CD4-positive, alpha-beta T cell (primary cell): Measurements from ENCODE around the gene RC3H2. TPM values are rescaled to one million over a fixed set of nuclear protein-coding genes. Genes with fewer than 3 reads are reported as not detected.

Experiments
- ATAC-seq: fragments of 200-7000 bp; cut with Tn5 transposase; one replicate; pipeline ENCODE4 v1.10.0; 2022; ENCODE audit warnings: mild to moderate bottlenecking; ENCODE audit not compliant: poor library complexity
- CTCF ChIA-PET: fragments of 350-600 bp; sonication (Branson Sonifier 250); formaldehyde crosslinking; loops from one replicate; lab custom pipeline; 2021; ENCODE audit warnings: antibody characterized with exemption, inconsistent platforms; lab: Charles Lee
- POLR2A ChIA-PET: fragments of 350-600 bp; sonication (Branson Sonifier 250); formaldehyde crosslinking; loops from one replicate; lab custom pipeline; 2021; ENCODE audit warnings: antibody characterized with exemption, inconsistent platforms; lab: Charles Lee
- DNase-seq, 14 experiments: peaks; one replicate each; pipeline ENCODE4 v3.0.0-alpha.2; 2013 to 2020; ENCODE audit warnings: mixed read lengths in 2 of 14
- H3K27ac ChIP-seq, 2 donors: one replicate each; pipeline versions ENCODE4 v1.5.1 to v1.7.0; 2013; ENCODE audit warnings: low read length in 2 of 2, low read depth in 1 of 2, mild to moderate bottlenecking in 1 of 2
- H3K27me3 ChIP-seq, 2 experiments: 1 replicate in 1 of 2; 2 replicates in 1 of 2; pipeline versions ENCODE4 v1.6.1 to v1.7.0; 2013; ENCODE audit warnings: low read length in 2 of 2, control low read depth in 1 of 2, mild to moderate bottlenecking in 1 of 2, moderate library complexity in 1 of 2; ENCODE audit not compliant: insufficient read depth in 2 of 2, control insufficient read depth in 1 of 2
- H3K36me3 ChIP-seq: one replicate; pipeline ENCODE4 v1.6.1; 2013; ENCODE audit warnings: low read length, control low read depth; ENCODE audit not compliant: insufficient read depth
- H3K4me1 ChIP-seq: one replicate; pipeline ENCODE4 v1.6.1; 2013; ENCODE audit warnings: low read length, control low read depth; ENCODE audit not compliant: insufficient read depth
- H3K4me3 ChIP-seq: one replicate; pipeline ENCODE4 v1.5.1; 2013; ENCODE audit warnings: mild to moderate bottlenecking, low read length, moderate library complexity
- H3K9me3 ChIP-seq, 2 experiments: 1 replicate in 1 of 2; 2 replicates in 1 of 2; pipeline versions ENCODE4 v1.6.1 to v1.7.0; 2013; ENCODE audit warnings: low read length in 2 of 2, mild to moderate bottlenecking in 2 of 2, control low read depth in 1 of 2, moderate library complexity in 1 of 2; ENCODE audit not compliant: control insufficient read depth in 1 of 2, insufficient read depth in 1 of 2
- H3K27ac Mint-ChIP-seq: one replicate; pipeline ENCODE4 v1.8.0; 2020; ENCODE audit warnings: mixed read lengths
- H3K27me3 Mint-ChIP-seq: one replicate; pipeline ENCODE4 v1.8.0; 2021; ENCODE audit warnings: mixed read lengths
- H3K36me3 Mint-ChIP-seq: one replicate; pipeline ENCODE4 v1.8.0; 2021; ENCODE audit warnings: low read depth, mixed read lengths
- H3K4me1 Mint-ChIP-seq: one replicate; pipeline ENCODE4 v1.8.0; 2021; ENCODE audit warnings: low read depth, mixed read lengths
- H3K4me3 Mint-ChIP-seq: one replicate; pipeline ENCODE4 v1.8.0; 2020; ENCODE audit warnings: mild to moderate bottlenecking, mixed read lengths
- H3K9me3 Mint-ChIP-seq: one replicate; pipeline ENCODE4 v1.8.0; 2020; ENCODE audit warnings: mixed read lengths
- CTCF ChIP-seq: fragments of 200-600 bp; IDR thresholded peaks from one replicate; pipeline ENCODE4 v1.8.0; 2022; ENCODE audit warnings: antibody characterized with exemption, mild to moderate bottlenecking
- intact Hi-C, 2 experiments: fragments of 100-400 bp; cut with DNase I in 1 of 2; cut with micrococcal nuclease in 1 of 2; formaldehyde crosslinking; loops; one replicate each; pipeline versions ENCODE4 v1.15.1 to v1.9.0; 2023 to 2025; cut with DNase I, micrococcal nuclease
- total RNA-seq, 174 experiments: library from RNA in 2 of 174; stranded (reverse) in 2 of 174; gene quantifications; one replicate each; pipeline ENCODE4 v1.2.3 and lab custom pipeline; 2021 to 2026

RC3H2 gene
- total RNA-seq, 2 experiments from 2014 or later: 85.2 to 86.8 TPM

DNA sequence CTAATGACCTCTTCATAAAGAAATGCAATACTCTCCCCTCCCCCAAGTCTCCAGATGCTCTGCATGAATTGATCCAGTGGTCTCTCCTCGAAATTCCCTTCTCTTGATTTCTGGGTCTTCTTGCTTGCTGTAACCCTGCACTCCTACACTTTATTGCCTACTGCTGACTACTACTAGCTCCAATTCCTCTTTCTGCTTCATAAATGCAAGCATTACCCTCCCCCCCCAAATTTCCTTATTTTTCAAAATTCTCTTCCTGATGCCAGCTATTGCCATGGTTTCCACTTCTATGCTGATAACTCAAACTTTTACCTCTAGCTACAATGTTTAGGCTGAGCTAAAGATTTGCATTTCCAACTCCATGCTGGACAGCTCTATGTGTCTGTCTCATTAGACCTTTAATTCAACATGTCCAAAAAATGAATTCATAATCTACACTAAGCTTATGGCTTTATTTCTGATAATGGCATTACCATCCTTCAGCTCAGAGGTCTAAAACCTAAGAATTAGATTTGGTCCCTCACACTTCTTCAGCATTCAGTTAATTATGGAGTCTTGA lies 24.7 kb upstream of the RC3H2 start:
- Mint-ChIP-seq H3K27ac (no peak overlapping the region), H3K36me3 (peaks cover 9% of the 10 kb centered on the region), H3K27me3 (no peaks in the 10 kb centered on the region), H3K4me1 (peaks cover 22% of the 10 kb centered on the region), H3K4me3 (no peak overlapping the region), H3K9me3 (no peaks in the 10 kb centered on the region)
- Histone ChIP-seq H3K4me1 (peaks cover 25% of the 10 kb centered on the region), H3K27ac (no peak overlapping the region), H3K9me3 (no peaks in the 10 kb centered on the region), H3K36me3 (peaks cover 3% of the 10 kb centered on the region), H3K4me3 (no peak overlapping the region), H3K27me3 (no peaks in the 10 kb centered on the region)
- intact Hi-C loops: loop anchor here in 1 of 2 experiments (2.0 to 10.0 kb wide), 3 partner anchors 17 to 665 kb away; partner anchors contain the start of genes MRRF, RBM18, RC3H2 and ZBTB6
- no peak for TF ChIP-seq CTCF
- ChIA-PET POLR2A (interaction anchor here (0.8 to 5.0 kb wide), 5 partner anchors 12 to 101 kb away, joined by 3 to 62 read pairs (median 3); partner anchors contain the start of genes PDCL, RABGAP1, RC3H2 and ZBTB6), CTCF (no interaction called here)
- no peak for ATAC-seq
- no peak for DNase-seq

DNA sequence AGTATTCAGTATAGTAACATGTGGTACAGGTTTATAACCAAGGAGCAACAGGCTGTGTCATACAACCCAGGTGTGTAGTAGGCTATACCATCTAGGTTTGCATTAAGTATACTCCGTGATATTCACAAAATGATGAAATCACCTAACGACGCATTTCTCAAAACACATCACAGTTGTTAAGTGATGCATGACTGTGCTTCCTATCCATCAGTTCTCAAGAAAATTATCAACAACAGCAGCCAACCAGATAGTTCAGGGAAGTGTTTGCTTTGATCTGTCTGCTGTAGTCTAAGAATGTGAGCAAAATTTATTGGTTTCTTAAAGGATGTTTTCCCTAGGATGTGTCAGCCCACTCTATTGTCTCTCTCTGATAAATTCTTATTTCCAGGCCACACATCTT lies 18.8 kb upstream of the RC3H2 start:
- ATAC-seq: no peak
- H3K27ac Mint-ChIP-seq: no peak overlapping the region
- peaks cover 4% of the 10 kb centered on the region for H3K4me1 Mint-ChIP-seq
- Histone ChIP-seq H3K36me3 (peaks cover 31% of the 10 kb centered on the region), H3K4me1 (no peaks in the 10 kb centered on the region), H3K27me3 (no peaks in the 10 kb centered on the region), H3K27ac (no peak overlapping the region), H3K4me3 (no peak overlapping the region), H3K9me3 (no peaks in the 10 kb centered on the region)
- H3K4me3 Mint-ChIP-seq: no peak overlapping the region
- intact Hi-C loops: no loop called here
- TF ChIP-seq CTCF: no peak
- no peak for DNase-seq
- ChIA-PET CTCF (interaction anchor here (0.7 kb wide), 1 partner anchor 641 kb away, joined by 3 read pairs; no protein-coding TSS in a partner anchor), POLR2A (interaction anchor here (0.8 kb wide), 1 partner anchor 11 kb away, joined by 3 read pairs; no protein-coding TSS in a partner anchor)
- no peaks in the 10 kb centered on the region for H3K27me3 Mint-ChIP-seq
- peaks cover 47% of the 10 kb centered on the region for H3K36me3 Mint-ChIP-seq
- H3K9me3 Mint-ChIP-seq: no peaks in the 10 kb centered on the region

DNA sequence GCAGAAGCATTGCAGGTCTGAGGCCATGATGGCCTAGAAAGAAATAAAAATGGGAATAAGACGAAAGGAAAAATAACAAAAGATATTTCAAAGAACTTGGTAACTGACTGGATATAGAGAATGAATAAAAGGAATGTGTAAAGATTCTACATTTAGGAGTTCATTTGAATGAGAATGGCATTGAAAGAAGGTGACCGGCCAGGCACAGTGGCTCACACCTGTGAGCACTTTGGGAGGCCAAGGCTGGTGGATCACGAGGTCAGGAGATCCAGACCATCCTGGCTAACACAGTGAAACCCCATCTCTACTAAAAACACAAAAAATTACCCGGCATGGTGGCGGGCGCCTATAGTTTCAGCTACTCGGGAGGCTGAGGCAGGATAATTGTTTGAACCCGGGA lies 17.6 kb upstream of the RC3H2 start:
- no peaks in the 10 kb centered on the region for H3K9me3 Mint-ChIP-seq
- no peak for TF ChIP-seq CTCF
- peaks cover 4% of the 10 kb centered on the region for H3K4me1 Mint-ChIP-seq
- no peaks in the 10 kb centered on the region for H3K4me1 ChIP-seq
- no peaks in the 10 kb centered on the region for H3K27me3 Mint-ChIP-seq
- no peak overlapping the region for H3K27ac ChIP-seq
- no peak overlapping the region for H3K4me3 ChIP-seq
- ChIA-PET CTCF (no interaction called here), POLR2A (no interaction called here)
- no peak overlapping the region for H3K27ac Mint-ChIP-seq
- no peaks in the 10 kb centered on the region for H3K27me3 ChIP-seq
- H3K4me3 Mint-ChIP-seq: no peak overlapping the region
- DNase-seq (no peak), ATAC-seq (no peak)
- H3K36me3 Mint-ChIP-seq: peaks cover 51% of the 10 kb centered on the region
- H3K9me3 ChIP-seq: no peaks in the 10 kb centered on the region
- peaks cover 39% of the 10 kb centered on the region for H3K36me3 ChIP-seq
- intact Hi-C loops: no loop called here
